Middle frontal gyrus (tissue), 1 donor: ENCODE results near the gene CDK14.

ENCODE experiments used
- DNase-seq: peaks from one replicate; pipeline ENCODE4 v3.0.0-alpha.2; 2015; ENCODE audit warnings: low spot score; ENCODE audit errors: extremely low spot score

Gene CDK14

GRCh38 chr7:91243591-91244301, 647.6 kb downstream of the CDK14 start:
- no peak for DNase-seq

- no peak for DNase-seq
These were observed 651.4 kb downstream of the CDK14 start for GRCh38 chr7:91247500-91247899.

- no peak for DNase-seq
These were observed 652.9 kb downstream of the CDK14 start for GRCh38 chr7:91248996-91249395.

GRCh38 chr7:91249506-91250233, 653.5 kb downstream of the CDK14 start:
- no peak for DNase-seq

- no peak for DNase-seq
These were observed 654.6 kb downstream of the CDK14 start for GRCh38 chr7:91250706-91251105.

- DNase-seq = no peak
These were observed 655.8 kb downstream of the CDK14 start for GRCh38 chr7:91251877-91252276.
